Measurements from ENCODE around the gene MYRFL. TPM values are rescaled to one million over a fixed set of nuclear protein-coding genes. Genes with fewer than 3 reads are reported as not detected.

The MYRFL gene
- total and polyA plus RNA-seq, 8 donors: 0.06 to 2.3 (median 0.43) TPM

- H3K27ac ChIP-seq: no peak overlapping the region
- H3K4me3 ChIP-seq: no peak overlapping the region
- H3K36me3 ChIP-seq: no peaks in the 10 kb centered on the region
- H3K9me3 ChIP-seq: no peaks in the 10 kb centered on the region
- peaks cover 0 to 2% (median 0%) of the 10 kb centered on the region in 3 donors for H3K4me1 ChIP-seq
- TF ChIP-seq CTCF (IDR thresholded peaks at IDR 0.05): no peak
- no peak for ATAC-seq
- intact Hi-C loops (cut with DNase I): no loop called here
- 81 to 83% methylated on average over 1 of the region's 1 CpG for WGBS, 2 donors
- no peak for FAIRE-seq
- no peaks in the 10 kb centered on the region for H3K27me3 ChIP-seq
- DNase-seq: no peak
Measured at GRCh38 chr12:69905801-69906200, 80.8 kb downstream of the MYRFL start.

DNA sequence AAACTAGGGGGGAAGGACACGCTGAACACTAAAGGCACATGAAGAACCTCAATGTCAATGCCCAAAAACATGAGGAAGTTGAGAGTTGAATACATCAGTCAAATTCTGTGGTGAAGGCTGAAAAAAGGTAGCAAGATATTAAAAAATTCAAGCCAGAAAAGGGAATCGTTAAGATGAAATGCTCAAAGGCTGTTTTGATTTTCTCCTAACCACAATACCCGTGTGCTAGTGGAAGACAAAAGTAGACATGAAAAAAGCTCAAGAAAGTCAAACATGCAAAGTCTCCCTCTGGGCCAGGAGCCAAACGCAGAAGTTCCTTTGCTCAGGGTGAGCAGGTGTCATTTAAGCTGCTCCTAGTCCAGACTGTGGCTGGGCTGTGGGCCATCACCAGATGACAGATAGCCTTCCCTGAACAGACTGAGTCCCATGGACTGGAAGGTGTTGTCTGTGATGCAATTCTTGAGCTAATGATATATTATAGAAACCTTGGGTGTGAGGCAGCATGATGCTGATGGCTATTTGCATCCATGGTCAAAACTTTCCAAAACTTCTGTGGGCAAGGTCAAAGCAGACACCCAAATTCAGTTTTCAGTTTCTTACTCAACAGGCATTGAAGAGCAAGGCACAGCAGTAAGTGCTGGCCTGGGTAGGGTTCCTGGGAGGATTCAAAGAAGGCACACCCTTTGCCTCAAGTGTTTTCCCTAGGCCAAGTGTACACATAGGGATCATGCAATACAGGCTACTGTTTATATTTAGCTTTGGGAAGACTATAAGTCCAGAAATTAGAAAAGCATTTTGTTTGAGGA is 81.6 kb downstream of the MYRFL start:
- FAIRE-seq: no peak
- intact Hi-C loops (cut with DNase I): no loop called here
- 64 to 77% methylated on average over 4 of the region's 4 CpGs for WGBS, 2 donors
- Histone ChIP-seq H3K4me1 (no peaks in the 10 kb centered on the region), H3K9me3 (no peaks in the 10 kb centered on the region), H3K27me3 (no peaks in the 10 kb centered on the region), H3K27ac (no peak overlapping the region), H3K4me3 (no peak overlapping the region), H3K36me3 (no peaks in the 10 kb centered on the region)
- DNase-seq: no peak
- no peak for ATAC-seq
- TF ChIP-seq CTCF (IDR thresholded peaks at IDR 0.05): no peak

DNA sequence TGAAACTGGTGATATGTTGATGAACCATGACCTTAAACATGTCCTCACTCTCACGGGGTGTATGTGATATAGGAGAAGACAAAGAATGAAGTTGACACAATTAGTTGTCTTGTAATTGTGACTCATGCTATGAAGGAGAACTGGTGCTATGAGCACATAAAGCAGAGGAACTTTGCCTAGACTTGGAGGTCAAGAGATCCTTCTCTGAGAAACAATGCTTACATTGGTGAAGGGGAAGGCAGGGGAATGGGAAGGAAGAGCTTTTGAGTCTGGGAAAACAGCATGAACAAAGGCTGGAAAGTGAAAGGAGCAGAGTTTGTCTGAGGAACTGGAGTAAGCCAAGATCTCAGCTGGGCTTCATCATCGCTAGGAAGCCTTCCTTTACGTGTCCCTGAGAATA is 83.2 kb downstream of the MYRFL start:
- no peak for TF ChIP-seq CTCF (IDR thresholded peaks at IDR 0.05)
- H3K9me3 ChIP-seq: no peaks in the 10 kb centered on the region
- no peak for FAIRE-seq
- no peak for DNase-seq
- no peaks in the 10 kb centered on the region for H3K4me1 ChIP-seq
- no peak overlapping the region for H3K4me3 ChIP-seq
- no peaks in the 10 kb centered on the region for H3K36me3 ChIP-seq
- no peak for ATAC-seq
- 68 to 77% methylated on average over 3 of the region's 3 CpGs for WGBS, 2 donors
- intact Hi-C loops (cut with DNase I): no loop called here
- no peak overlapping the region for H3K27ac ChIP-seq
- no peaks in the 10 kb centered on the region for H3K27me3 ChIP-seq

DNA sequence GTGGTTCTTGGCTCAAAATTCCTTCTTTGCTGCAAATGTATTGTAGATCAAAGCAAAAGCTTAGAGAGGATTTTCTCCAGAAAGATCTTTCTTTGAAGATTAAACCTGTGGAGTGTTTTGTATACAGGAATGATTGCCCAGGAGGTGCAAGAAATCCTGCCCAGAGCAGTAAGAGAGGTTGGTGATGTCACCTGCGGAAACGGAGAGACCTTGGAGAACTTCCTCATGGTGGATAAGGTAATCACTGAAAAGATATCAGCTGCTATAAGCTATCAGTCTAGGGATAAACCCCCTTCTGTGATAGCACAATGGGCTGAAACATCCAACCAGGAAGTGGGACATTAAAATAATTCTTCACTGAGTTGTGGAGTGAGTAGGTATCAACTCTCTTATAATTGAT is 85.7 kb downstream of the MYRFL start:
- WGBS, 2 donors: 32 to 41% methylated on average over 2 of the region's 2 CpGs
- Histone ChIP-seq H3K27ac (no peak overlapping the region), H3K27me3 (no peaks in the 10 kb centered on the region), H3K36me3 (no peaks in the 10 kb centered on the region), H3K9me3 (no peaks in the 10 kb centered on the region), H3K4me1 (no peaks in the 10 kb centered on the region), H3K4me3 (no peak overlapping the region)
- intact Hi-C loops (cut with DNase I): no loop called here
- ATAC-seq (peak in 1 of 4 donors; percentile 57), DNase-seq (no peak), FAIRE-seq (no peak)
- no peak for TF ChIP-seq CTCF (IDR thresholded peaks at IDR 0.05)

DNA sequence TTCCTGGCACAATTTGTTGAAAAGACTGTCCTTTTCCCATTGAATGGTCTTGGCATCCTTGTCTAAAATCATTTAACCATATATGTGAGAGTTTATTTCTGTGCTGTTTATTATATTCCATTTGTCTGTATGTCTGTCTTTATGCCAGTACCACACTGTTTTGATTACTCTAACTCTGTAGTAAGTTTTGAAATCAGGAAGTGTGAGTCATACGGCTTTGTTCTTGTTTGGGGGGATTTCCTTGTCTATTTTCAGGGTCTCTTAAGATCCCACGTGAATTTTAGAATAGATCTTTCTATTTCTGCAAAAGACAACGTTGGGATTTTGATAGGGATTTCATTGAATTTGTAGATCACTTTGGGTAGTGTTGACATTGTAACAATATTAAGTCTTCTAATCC is 88.5 kb downstream of the MYRFL start:
- H3K27me3 ChIP-seq: no peaks in the 10 kb centered on the region
- no peak overlapping the region for H3K27ac ChIP-seq
- FAIRE-seq: no peak
- DNase-seq: no peak
- no peaks in the 10 kb centered on the region for H3K4me1 ChIP-seq
- TF ChIP-seq CTCF (IDR thresholded peaks at IDR 0.05): no peak
- H3K9me3 ChIP-seq: no peaks in the 10 kb centered on the region
- intact Hi-C loops (cut with DNase I): no loop called here
- H3K36me3 ChIP-seq: no peaks in the 10 kb centered on the region
- no peak overlapping the region for H3K4me3 ChIP-seq
- WGBS, 2 donors: 43 to 61% methylated on average over 3 of the region's 3 CpGs
- no peak for ATAC-seq
